Retinal pigment epithelial cell (primary cell): ENCODE data around the gene FAM120B.

Source experiments
- DNase-seq: peaks from one replicate; pipeline ENCODE4 v3.0.0-alpha.2; 2010; ENCODE audit warnings: low read depth
- H3K4me3 ChIP-seq: 2 replicates; pipeline ENCODE4 v1.5.1; 2011; ENCODE audit warnings: mild to moderate bottlenecking, low read length, control low read depth, moderate library complexity
- TF ChIP-seq, protein P1 (sequence below): conservative IDR thresholded peaks from 2 replicates; pipeline ENCODE4 v1.5.1; 2011; ENCODE audit warnings: low read depth, low read length, control low read depth, inconsistent platforms

The FAM120B gene

DNA sequence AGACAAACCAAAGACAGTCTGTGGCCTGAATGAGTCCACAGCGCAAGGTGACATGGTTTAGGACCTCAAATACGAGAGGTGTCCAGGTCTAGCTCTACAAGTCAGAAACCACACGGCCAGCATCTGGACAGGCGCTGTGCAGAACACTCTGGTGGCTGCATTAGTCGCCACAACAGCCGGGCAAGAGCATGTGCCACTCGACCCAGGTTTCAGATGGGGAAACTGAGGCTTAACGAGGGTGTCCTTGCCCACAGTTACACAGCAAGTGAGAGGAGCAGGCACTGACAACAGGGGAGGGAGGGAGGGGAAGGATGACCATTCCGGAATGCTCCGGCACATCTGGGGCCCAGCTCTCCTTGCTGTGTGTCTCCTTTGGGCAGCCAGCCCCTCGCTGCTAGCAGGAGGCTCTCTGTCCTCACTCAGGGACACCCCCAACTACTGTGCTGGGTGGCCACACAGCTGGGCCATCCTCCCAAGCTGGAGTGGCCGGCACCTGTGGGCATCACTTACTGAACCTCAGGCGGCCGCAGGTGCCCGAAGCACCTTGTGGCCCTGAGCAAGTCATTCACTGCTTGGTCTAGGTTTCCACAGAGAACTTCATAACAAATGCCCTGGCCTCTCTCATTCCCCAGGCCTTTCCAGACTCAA, 22.3 kb upstream of the FAM120B start:
- TF ChIP-seq, protein P1, sequence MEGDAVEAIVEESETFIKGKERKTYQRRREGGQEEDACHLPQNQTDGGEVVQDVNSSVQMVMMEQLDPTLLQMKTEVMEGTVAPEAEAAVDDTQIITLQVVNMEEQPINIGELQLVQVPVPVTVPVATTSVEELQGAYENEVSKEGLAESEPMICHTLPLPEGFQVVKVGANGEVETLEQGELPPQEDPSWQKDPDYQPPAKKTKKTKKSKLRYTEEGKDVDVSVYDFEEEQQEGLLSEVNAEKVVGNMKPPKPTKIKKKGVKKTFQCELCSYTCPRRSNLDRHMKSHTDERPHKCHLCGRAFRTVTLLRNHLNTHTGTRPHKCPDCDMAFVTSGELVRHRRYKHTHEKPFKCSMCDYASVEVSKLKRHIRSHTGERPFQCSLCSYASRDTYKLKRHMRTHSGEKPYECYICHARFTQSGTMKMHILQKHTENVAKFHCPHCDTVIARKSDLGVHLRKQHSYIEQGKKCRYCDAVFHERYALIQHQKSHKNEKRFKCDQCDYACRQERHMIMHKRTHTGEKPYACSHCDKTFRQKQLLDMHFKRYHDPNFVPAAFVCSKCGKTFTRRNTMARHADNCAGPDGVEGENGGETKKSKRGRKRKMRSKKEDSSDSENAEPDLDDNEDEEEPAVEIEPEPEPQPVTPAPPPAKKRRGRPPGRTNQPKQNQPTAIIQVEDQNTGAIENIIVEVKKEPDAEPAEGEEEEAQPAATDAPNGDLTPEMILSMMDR = no peak
- no peak overlapping the region for H3K4me3 ChIP-seq
- DNase-seq = no peak

DNA sequence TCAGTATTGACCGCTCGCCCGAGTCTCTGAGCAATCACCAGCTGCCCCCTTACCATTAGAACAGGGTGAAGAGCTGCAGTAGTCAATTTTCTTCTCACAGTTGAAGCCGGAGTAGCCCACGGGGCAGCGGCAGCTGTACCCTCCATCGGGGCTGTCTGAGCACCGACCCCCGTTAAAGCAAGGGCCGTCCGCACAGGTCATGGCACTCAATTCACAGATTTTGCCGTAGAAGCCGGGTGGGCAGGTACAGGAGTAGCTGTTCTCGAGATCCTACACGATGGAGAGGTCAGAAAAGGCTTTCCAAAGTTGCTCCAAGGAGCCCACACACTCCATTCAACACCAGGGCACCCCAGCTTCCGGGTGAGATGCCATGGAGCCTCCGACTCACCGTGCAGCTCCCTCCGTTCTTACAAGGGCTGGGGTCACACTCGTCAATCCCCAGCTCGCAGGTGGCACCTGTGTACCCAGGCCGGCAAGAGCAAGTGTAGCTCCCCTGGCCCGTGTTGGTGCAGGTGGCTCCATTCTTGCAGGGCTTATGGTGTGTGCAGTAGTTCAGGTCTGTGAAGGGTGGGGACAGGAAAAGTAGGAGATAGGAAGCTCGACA, 21.6 kb upstream of the FAM120B start:
- TF ChIP-seq, protein P1 = no peak
- no peak overlapping the region for H3K4me3 ChIP-seq
- no peak for DNase-seq

DNA sequence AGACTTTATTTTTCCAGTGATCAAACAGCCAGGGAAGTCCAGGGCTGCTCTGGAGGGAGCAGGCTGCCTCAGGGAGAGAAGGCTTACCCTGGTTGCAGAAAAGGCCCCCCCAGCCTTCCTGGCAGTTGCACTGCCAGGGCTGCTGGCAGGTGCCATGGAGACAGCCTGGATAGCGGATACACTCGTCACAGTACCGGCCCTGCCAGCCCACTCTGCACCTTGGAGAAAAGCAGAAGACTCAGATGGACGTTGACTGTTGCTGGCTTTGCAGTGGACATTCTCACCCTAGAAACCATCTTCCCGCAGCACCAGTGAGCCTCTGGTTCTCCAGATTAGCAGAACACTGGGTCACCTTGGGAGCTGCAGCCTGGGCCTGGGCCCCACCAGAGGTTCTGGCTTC, 21.1 kb upstream of the FAM120B start:
- no peak for DNase-seq

DNA sequence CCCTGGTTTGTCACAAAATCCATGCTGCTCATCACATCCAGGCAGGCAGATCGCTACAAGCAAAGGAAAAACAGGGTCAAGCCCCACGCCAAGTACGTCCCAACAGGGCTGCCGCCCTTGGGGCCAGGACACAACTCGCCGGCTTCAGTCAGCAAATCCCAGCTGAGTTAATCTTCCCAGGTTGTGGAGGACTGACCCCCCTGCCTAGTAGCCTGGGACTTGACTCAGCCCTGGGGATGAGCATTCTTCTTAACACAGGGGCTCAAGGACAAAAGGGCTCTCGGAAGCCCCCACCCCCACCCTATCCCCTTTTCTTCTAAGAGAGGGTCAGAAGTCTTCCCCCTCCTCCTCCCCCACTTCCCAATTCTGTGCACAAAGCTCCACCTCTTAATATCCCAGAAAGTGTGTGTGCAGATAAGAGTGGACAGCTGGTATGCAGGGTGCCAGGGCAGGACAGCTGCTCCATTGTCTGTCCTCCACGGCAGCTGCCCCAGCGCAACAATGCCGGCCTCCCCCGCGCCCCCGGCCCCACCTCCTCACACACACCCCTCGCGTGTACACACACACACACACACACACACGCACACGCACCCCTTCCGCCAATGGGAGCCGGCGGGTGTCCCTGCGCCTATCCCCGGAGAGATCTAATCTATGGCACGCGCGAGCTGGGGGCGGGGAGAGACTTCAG, 20.2 kb upstream of the FAM120B start:
- H3K4me3 ChIP-seq = no peak overlapping the region
- TF ChIP-seq, protein P1 = no peak
- DNase-seq = no peak

More for the DNA sequence above, 21.1 kb upstream of the FAM120B start:
- TF ChIP-seq, protein P1 = no peak
- no peak overlapping the region for H3K4me3 ChIP-seq

DNA sequence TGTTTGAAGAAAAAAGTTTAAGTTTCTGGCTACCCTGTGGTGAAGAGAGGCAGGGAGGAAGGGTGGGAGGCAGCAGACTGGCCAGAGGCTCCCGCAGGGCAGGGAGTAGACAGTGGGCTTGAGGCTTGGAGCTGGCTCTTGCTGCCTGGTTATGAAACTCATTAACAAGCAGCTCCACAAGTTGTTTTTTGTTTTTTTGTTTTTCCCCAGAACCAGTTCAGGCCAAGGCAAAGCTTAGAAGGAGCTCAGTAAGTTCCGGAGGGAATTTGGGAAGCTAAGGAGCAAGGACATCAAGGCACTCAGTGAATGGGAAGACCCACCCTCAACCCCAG, 19.7 kb upstream of the FAM120B start:
- TF ChIP-seq, protein P1 = no peak
- DNase-seq = no peak
- H3K4me3 ChIP-seq = no peak overlapping the region

DNA sequence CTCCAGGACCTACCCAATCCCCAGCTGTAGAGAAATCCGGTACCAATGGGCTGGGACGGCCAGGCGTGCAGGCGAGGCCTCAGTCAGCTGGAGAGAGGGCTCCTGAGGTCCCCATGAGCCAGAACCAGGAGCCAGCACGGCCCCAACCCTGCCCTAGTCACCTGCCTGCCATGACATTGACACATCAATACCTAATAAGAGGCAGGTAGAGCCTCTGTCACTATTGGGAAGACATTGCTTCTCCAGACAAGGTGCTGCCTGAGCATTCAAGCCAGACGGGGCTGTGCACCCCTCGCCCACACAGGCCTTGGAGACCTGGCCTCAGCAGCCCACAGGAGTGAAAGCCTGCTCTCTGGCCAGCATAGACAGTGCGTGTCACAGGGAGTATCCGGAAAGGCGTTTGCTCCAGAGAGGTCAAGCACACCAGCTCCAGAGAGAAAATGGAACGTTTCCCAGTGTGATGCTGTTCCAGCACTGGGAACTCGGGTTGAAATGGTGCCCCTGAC, 19.1 kb upstream of the FAM120B start:
- TF ChIP-seq, protein P1 = no peak
- DNase-seq = no peak
- H3K4me3 ChIP-seq = no peak overlapping the region
